HuH-7 (cell line): Measurements from ENCODE around the gene ARHGAP31.
A peak's percentile ranks its signal among the peaks of the same experiment; 100 is the strongest.
"Not testable (repeated sequence)": the region's sequence is repeated elsewhere in the genome, so short reads cannot be mapped to it uniquely, and the experiment has no call there.

ENCODE experiments used
- DNase-seq: peaks from one replicate; pipeline ENCODE4 v3.0.0; 2011; ENCODE audit warnings: low spot score

ARHGAP31 gene

DNA sequence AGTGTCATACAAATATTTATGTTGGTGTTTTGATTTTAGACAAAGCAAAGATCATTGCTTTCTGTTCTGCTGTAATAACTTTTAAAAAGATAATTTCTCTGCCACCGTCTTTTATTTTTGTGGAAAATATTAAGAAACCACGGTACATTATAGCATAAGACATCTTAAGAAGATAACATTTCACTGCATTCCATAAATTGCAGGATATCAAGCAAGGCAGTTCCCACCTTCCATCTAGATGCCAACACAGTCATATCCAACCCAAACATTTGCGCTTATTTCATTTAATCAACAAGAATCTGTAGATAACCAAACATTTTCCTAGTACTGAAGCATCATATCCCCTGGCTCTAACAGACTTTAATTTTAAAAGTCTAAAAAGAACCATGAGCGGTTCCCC is 25.1 kb downstream of the ARHGAP31 start:
- DNase-seq, result no peak

DNA sequence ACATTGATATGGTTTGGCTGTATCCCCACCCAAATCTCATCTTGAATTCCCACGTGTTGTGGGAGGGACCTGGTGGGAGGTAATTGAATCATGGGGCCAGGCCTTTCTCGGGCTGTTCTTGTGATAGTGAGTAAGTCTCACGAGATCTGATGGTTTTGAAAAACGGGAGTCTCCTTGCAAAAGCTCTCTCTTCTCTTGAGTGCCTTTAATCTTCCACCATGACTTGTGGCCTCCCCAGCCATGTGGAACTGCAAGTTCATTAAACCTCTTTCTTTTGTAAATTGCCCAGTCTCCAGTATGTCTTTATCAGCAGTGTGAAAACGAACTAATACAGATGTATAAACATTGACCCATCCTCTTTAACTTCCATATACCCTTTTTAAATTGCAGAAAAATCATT is 26.6 kb downstream of the ARHGAP31 start:
- not testable (repeated sequence) for DNase-seq

DNA sequence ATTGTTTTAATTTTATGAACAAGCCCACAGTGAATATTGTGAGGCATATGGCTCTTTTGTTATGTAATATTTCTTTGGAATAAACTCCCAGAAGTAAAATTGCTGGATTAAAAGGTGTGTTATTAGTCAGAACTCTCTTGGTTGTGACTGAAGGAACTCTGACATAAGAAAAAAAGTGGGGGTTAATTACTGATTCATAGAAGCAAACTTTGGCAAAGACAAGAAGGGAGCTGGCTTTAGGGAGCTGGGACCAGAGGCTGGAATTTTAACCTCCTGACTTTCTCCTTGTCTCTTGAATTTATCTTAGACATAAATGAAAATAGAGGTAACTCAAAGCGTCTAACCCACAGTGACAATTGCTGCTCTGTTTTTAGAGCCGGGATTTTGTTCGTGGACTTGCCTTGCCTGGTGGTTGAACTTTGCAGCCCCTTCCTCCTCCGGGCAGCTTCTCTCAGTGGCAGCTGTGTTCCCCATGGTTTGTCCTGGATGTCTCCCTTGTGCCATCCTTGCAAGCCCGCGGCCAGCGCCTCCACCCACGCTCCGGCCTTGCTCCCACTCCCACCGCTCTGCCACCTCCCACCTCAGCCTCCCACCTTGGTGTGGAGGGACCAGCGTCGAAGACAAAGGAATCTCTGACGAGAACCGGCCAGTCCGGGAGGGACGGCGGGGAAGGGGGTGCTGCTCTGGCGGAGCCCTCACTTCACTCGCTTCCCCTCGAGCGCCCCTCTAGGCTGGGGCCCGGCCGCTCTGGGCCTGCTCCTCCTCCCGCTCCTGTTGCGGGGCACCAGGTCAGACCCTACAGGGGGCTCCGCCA is 28.0 kb downstream of the ARHGAP31 start:
- no peak for DNase-seq

DNA sequence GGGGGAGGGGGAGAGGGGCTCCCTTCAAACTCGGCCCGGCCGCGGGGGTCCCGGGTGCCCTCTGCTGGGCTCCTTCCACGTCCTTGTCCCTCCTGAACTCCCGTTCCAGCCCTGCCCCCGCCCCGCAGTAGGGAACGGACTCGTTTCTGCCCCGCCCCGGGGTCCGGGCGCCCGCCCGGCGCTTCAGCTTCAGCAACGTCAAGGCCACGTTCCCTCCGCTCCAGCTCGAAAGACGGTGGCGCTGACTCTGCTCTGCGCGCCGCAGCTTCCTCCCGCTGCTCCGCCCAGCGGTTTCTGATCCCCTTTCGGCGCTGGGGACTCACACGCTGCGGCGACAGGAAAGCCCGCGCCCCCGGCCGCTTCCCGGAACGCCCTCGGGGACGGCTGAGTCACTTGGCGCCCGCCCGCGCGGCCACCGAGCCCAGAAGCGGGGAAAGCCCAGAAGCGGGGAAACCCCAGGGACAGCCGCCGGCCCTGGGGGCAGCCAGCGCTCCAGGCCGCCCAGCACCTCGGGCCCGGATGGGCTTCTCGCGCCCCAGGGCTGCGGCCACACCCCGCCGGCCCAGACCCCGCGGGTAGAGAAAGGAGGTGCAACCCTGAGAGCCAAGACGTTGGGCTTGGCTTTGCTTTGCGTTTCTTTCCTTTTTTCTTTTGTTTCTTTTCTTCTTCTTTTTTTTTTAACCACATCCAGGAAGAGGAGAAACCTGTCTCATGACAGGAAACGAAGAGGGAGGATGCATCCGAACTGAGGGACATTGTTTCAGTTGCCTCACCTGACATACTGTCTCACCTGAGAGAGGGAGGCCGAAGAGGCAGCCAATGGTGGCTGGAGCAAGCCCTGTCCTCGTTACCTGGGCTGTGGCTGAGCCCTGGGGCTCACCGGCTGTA is 28.9 kb downstream of the ARHGAP31 start:
- peak; percentile 85 for DNase-seq

DNA sequence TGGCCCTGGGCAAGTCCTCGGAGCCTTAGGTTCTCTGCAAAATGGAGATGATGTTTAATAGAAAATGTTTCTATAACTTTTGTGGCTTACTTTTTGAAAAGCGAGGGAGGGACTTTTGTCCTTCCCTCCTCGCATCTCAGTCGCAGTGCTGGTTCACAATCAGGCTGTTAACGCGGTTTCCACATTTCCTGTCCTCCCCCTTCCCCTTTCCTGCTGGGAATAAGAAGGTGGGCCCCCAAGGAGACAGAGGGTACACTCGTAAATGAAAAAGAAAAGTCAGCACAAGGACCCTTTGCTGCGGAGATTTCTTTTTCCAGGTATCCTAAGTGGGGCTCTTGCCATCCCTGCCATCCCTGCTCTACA is 29.5 kb downstream of the ARHGAP31 start:
- DNase-seq, result no peak

DNA sequence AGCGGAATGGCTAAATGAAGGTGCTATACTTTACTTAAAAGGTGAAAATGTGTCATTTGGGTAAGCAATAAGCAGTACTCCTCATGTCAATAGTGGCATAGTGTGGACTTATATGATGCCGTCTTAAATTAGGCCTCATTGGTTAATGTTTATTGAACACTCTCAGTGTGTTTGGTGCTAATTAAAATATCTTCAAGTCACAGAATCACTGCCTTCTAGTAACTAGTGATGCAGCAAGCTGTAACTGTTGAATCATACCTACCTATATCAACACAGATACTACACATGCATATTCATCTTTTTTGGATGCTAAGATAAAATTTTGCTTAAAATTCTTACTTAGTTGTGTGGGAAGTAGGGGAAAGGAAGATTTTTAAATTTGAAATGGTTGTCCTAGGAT is 30.7 kb downstream of the ARHGAP31 start:
- no peak for DNase-seq

DNA sequence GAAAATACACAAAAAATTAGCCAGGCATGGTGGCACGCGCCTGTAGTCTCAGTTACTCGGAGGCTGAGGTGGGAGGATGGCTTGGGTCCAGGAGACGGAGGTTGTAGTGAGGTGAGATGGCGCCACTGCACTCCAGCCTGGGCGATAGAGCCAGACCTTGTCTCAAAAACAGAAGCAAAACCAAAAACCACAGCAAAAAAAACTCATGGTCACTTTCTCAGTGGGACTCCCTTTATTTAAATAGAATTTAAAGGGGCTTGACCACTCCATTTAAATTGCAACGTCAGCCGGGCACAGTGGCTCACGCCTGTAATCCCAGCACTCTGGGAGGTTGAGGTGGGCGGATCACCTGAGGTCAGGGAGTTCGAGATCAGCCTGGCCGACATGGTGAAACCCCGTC is 32.8 kb downstream of the ARHGAP31 start:
- no peak for DNase-seq

DNA sequence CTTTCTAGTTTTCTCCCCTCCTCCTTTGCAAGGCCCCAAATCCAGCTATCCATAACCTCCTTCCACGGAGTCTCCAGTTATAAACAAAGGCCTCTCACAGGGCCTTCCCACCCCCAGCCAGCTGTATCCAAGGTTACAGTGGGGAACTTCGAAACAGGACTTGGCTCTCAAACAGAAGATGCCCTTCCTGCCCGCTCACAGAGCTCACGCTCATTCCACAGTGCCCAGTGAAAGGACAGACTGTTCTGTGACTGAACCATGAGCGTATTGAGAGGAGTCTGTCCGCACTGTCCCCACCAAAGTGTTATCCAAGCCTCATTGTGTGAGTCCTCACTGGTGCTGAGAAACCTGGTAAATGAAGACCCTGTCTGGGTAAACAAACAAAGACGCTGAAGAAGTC is 35.4 kb downstream of the ARHGAP31 start:
- DNase-seq, result no peak

DNA sequence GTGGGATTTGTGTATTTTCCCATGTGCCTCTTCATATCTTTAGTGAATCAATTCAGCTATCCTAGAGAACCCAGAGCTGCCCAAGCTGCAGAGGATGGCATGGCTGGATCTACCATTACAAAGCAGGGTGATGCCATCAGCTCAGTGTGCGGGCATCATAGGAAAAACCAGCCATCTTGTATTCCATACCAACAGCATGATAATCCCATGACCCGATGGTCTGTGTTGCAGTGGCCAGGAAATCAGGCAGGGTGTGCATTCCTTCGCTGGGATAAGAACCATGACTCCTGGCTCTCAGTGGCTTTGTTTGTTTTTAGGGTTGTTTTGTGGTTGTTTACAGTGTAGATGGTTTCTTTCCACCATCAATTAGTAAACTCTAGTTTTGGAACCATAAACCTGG is 36.0 kb downstream of the ARHGAP31 start:
- DNase-seq, result no peak

DNA sequence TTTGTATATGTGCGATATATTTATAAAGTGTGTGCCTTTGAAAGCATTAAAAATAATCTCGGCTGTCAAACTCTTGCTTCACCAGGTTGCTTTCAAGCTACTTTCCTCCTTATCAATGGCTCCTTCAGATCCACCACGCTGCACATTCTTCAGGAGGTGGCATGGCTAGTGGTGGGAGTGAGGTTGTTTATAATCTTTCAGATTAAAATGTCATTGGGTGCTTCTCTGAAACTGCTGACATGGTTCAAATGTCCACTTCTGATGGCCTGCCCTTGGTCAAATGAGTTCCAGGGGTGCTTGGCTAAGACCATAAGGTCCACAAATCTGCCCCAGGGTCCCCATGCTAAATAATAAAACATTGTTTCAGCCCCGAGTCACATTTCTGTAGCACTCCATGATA is 36.7 kb downstream of the ARHGAP31 start:
- DNase-seq, result no peak

DNA sequence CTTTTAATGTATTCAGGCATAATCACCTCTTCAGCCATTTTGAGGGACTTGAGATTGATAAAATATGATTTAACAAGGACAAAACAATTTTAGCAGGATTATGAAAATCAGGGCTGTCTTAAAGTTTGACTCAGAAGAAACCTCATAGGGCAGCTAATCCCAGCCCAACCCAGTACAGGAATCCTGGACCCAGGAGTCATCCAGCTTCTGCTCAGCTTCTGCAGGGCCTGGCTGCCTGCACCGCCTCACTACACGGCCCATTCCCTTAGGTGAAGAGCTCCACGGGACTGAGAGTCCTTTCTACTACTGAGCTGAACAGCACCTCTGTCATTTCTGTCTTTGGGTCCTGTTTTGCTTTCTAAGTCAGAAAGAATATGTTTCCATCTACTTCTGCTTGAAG is 37.5 kb downstream of the ARHGAP31 start:
- DNase-seq, result no peak

DNA sequence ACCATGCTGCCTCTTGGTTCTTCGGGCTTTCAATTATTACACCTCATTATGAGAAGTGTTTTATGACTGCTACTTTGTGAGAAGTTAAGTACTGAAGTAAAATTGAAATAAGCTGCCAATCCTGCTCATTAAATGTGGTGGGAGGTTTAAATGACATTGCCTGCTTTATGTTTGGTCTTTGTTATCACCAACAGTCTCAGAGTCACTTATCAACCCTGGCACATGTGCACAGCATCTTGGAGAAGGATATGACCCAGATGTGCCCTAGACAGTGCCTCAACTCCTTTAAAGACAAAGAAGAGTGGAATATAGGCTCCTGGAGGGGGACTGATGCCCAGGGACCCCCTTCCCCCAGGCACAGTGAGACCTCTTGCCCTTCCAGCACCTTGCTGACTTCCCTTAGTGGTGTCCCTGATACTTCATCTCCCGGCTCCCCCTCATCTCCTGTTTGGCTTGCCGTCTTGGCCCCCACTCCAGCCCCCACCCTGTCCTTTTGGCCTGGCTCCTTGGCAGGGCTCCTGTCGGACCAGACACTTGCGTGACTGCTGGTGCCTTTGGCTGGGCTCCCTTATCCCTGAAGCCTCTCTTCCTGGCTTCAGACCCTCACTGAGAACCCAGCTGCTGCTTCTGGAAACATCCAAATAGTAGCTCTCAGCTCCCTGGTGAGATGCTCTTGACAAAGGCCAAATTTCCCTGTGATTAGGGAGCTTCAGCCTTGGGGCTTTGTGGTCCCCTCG is 39.8 kb downstream of the ARHGAP31 start:
- no peak for DNase-seq

DNA sequence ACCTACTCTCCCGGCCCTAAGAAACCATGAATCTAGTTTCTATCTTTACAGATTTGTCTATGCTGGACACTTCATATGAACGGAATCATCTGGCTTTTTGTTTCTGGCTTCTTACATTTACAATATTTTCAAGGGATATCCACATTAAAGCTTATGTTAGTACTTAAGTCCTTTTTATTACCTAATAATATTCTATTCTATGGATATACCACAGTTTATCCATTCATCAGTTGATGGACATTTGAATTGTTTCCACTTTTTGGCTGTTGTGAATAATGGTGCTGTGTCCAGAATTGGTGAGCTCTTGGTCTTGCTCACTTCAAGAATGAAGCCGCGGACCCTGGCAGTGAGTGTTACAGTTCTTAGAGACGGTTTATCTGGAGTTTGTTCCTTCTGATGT is 42.6 kb downstream of the ARHGAP31 start:
- no peak for DNase-seq

DNA sequence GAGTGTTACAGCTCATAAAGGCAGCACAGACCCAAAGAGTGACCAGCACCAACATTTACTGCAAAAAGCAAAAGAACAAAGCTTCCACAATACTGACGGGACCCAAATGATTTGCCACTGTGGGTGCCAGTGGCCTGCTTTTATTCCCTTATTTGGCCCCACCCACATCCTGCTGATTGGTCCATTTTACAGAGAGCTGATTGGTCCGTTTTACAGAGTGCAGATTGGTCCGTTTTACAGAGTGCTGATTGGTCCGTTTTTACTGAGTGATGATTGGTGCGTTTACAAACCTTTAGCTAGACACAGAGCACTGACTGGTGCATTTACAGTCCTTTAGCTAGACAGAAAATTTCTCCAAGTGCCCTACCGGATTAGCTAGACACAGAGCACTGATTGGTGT is 43.2 kb downstream of the ARHGAP31 start:
- DNase-seq, result not testable (repeated sequence)

DNA sequence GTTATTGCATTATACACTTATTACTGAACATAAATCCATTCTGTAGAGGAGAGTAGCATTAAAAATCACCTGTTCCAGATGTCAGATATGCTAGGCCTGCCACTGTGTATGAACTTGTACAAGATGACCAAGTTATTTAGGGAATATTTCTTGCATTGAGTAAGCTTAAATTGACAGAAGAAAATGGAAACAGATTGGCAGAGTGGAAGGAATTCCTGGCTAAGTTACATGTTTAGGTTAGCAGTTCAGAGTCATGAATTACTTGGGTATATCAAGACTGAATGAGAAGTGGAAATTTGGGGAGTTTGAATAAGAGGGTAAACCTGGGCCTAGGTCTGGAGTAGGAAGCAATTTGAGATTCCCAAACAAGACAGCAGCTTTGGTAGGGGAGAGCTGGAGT is 44.6 kb downstream of the ARHGAP31 start:
- no peak for DNase-seq

DNA sequence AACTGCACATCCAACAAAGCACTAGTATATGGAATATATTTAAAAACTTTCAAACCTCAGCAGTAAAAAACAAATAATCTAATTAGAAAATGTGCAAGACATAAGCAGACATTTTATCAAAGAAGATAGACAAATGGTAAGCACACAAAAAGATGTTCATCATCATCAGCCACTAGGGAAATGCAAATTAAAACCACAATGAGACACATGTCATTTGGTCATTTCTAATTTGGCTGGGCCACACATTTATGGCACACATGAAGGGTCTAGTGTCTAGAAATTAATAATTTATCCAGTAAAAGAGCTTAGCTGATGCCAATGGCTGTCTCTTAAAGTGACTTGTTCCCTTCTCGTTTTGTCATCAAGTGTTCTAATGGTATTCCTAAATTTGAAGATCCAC is 45.8 kb downstream of the ARHGAP31 start:
- DNase-seq, result no peak

DNA sequence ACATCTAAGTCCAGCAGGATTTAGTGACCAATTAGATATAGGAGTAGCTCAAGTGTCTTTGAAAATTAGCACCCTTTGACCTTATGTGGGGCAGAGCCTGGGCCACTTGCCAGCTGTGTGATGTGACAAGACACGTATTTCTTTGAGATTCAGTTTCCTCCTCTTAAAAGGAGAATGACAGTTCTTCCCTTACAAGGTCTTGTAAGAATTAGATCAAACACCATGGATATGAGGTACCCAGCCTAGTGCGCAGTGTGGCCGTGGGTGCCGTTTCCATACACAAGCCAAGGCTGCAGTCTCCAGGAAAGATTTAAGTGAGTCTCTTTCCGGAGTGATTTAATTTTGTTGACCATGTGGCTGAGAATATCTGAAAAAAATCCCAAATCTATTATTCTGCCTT is 46.3 kb downstream of the ARHGAP31 start:
- no peak for DNase-seq

DNA sequence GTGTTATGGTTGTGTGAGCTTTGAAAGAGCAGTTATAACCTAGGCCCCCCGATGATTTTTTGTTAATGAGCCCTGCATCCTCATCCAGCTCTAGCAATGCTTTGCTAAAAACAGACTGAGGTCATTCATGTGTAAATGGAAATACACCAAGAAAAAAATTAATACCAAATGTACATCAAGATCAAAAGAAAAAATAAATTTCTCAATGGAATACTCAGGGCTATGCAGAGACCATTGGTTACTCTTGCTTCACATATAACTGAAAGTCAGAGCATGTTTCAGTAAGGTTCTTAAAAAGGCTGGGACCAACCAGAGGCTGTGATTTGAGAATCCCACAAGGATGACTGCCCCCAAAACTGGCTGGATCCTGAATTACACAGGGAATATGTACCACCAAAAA is 48.0 kb downstream of the ARHGAP31 start:
- no peak for DNase-seq

DNA sequence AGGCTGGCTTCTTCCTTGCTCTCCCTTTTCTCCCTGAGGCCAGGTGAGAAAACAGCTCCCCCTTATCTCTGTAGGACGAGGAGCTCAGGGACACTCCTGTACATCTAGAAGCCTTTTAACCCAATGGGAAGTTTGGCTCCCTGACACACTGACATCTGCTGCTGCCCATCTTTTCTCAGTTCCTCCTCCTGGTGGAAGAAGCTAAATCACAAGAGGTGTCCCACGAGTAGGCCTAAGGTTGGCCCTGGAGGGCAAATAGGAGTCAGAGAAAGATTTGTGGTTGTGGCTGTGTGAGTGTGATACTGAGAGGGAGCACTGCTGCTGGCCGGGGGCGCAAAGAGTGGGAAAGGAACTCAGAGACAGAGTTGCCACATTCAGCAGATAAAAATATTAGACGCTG is 49.5 kb downstream of the ARHGAP31 start:
- no peak for DNase-seq

DNA sequence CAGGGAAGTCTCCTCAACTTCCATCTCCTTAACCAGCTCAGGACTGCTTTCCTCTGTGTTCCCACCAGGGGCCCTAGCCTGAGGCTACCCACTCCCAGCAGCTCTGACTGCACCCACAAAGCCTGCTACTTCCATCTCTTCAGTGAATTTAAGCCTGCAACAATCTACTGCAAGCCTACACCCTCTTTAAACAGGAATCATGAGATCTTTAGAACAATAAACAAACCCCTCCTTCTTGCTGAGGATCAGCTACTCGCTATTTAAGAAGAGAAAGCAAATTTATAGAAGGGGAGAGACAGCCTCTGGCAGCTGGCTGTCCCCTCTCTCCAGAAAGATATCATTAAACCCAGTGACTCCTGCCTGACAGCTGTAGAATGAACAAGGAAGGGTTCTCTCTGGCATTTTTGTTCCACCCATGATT is 51.9 kb downstream of the ARHGAP31 start:
- DNase-seq, result no peak

DNA sequence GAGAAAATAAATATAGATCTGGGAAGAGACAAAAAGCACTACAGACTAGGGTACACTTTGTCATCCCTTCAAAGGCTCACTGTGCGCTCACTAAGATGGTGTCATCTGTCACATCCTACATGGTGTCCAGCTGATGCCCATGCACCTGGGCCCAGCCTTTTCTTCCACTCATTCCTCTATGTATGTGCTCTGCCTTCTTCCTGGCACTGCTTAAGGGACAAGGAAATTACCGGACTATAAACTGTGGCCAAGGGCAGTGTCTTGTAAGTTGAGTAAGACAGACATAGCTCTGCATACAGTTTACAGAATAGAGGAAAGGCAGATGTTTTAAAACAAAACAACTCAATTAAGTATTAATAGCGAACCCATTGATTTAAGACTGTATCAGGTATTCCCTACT is 52.9 kb downstream of the ARHGAP31 start:
- no peak for DNase-seq

DNA sequence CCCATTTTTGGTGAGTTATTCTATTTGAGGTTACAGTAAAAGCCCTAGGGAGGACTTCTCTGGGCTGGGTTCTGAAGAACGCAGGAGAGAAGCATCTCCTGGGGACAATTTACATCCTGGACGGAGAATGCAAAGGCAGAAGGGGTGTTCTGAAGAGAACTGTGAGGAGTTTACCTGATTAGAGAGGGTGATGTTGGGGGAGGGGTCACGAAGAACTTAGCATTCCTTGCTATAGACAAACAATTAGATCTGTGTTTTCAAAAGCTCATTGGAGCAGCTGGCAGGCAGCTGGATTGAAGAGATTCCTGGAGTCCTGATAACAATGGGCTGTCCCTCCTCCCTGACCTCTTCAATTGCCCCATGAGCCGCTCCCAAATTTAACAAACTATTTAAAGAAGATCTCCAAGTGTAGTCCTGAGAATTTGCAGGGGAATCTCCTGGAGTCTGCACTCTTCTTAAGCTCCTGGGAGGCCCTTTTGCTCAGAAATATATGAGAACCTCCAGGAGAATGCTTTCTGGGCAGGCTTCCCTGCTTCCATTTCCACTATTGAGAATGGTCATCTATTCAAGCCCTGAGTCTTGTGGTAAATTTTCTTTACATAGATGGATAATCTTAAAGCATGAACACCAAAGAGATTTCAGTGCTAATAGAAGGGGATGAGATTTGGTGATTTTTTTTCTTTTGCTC is 55.3 kb downstream of the ARHGAP31 start:
- no peak for DNase-seq
